Measurements from ENCODE around the gene OGG1. TPM values are rescaled to one million over a fixed set of nuclear protein-coding genes. Genes with fewer than 3 reads are reported as not detected.

The OGG1 gene
- total and polyA plus RNA-seq, 9 of the 15 experiments (the other 6 are each of a cell fraction or from before 2014, with no cell fraction given) = 6.6 to 33.0 (median 24.4) TPM

DNA sequence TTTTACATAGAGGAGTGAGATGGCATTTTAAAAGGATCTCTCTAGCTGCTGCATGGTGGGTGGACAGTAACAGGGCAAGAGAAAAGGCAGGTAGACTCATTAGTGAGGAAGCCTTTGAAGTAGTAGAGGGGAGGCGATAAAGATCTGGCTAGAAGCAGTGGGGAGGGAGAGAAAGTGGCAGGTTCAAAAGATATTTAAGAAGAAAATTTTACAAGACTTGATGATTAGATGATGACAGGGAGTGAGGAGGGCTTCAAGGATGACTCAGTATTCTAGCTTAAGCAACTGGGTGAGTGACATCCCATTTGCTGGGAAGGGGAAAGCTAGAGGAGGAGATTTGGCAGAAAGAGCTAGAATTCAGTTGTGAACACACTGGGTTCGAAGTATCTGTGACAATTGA is 22.0 kb upstream of the OGG1 start (continued):
- TF ChIP-seq ZNF311 (CRISPR knock-in tag; IDR thresholded peaks at IDR 0.05) = no peak
- TF ChIP-seq CXXC5 (CRISPR knock-in tag; IDR thresholded peaks at IDR 0.05) = no peak
- TF ChIP-seq HOXB6 (CRISPR knock-in tag; IDR thresholded peaks at IDR 0.05; ENCODE audit: borderline replicate concordance) = no peak
- TF ChIP-seq, protein P1, sequence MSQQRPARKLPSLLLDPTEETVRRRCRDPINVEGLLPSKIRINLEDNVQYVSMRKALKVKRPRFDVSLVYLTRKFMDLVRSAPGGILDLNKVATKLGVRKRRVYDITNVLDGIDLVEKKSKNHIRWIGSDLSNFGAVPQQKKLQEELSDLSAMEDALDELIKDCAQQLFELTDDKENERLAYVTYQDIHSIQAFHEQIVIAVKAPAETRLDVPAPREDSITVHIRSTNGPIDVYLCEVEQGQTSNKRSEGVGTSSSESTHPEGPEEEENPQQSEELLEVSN (IDR thresholded peaks at IDR 0.05; ENCODE audit: borderline replicate concordance in 1 of 2, extremely low read depth in 1 of 2, insufficient read depth in 1 of 2, insufficient read length in 1 of 2, low read depth in 1 of 2, low read length in 1 of 2, poor library complexity in 1 of 2, severe bottlenecking in 1 of 2) = no peak
- TF ChIP-seq ZNF121 (CRISPR knock-in tag; conservative IDR thresholded peaks at IDR 0.05) = no peak
- TF ChIP-seq ZNF551 (CRISPR knock-in tag; IDR thresholded peaks at IDR 0.05) = no peak
- TF ChIP-seq ZNF586 (CRISPR knock-in tag; conservative IDR thresholded peaks at IDR 0.05) = no peak
- no peak for TF ChIP-seq DMBX1 (CRISPR knock-in tag; IDR thresholded peaks at IDR 0.05; ENCODE audit: borderline replicate concordance)
- no peak for TF ChIP-seq ERF (CRISPR knock-in tag; IDR thresholded peaks at IDR 0.05)
- TF ChIP-seq CREB1 (IDR thresholded peaks at IDR 0.05) = no peak
- no peak for TF ChIP-seq CREB1 (CRISPR knock-in tag; IDR thresholded peaks at IDR 0.05)
- no peak for TF ChIP-seq ZNF146 (CRISPR knock-in tag; IDR thresholded peaks at IDR 0.05; ENCODE audit: unreplicated experiment)
- peak; percentile 49; the same call in 1 of the 2 replicates for TF ChIP-seq HDAC2 (IDR thresholded peaks at IDR 0.05)
- TF ChIP-seq, protein P2, sequence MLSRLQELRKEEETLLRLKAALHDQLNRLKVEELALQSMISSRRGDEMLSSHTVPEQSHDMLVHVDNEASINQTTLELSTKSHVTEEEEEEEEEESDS (CRISPR knock-in tag; IDR thresholded peaks at IDR 0.05) = no peak
- no peak for TF ChIP-seq ADNP (tag; IDR thresholded peaks at IDR 0.05)
- TF ChIP-seq SPI1 (IDR thresholded peaks at IDR 0.05; ENCODE audit: borderline replicate concordance, low read depth, low read length) = no peak
- TF ChIP-seq ZNF165 (CRISPR knock-in tag; IDR thresholded peaks at IDR 0.05; ENCODE audit: borderline replicate concordance) = no peak
- TF ChIP-seq ZNF695 (CRISPR knock-in tag; IDR thresholded peaks at IDR 0.05) = no peak
- TF ChIP-seq E2F3 (CRISPR knock-in tag; IDR thresholded peaks at IDR 0.05) = no peak
- TF ChIP-seq SREBF2 (CRISPR knock-in tag; IDR thresholded peaks at IDR 0.05) = no peak
- TF ChIP-seq DPF2 (IDR thresholded peaks at IDR 0.05) = peak; percentile 71
- no peak for TF ChIP-seq CAMTA2 (CRISPR knock-in tag; conservative IDR thresholded peaks at IDR 0.05)
- no peak for TF ChIP-seq MEF2A (IDR thresholded peaks at IDR 0.05; ENCODE audit: control insufficient read depth, low read depth, low read length)
